DOHH2 (cell line): ENCODE data around the gene SOX12.

Experiments
- H3F3A ChIP-seq: fragments of 200-600 bp; sonication (generic), shearing (Covaris generic); 2 replicates; pipeline ENCODE4 v1.6.0; 2016; ENCODE audit warnings: antibody characterized with exemption, mild to moderate bottlenecking; ENCODE audit not compliant: control insufficient read depth, insufficient read depth
- H3K27ac ChIP-seq: fragments of 200-600 bp; sonication (generic); 2 replicates; pipeline ENCODE4 v1.5.1; 2014; ENCODE audit warnings: low read depth, mild to moderate bottlenecking, low read length, moderate library complexity
- H3K27me3 ChIP-seq: fragments of 200-600 bp; sonication (generic); 2 replicates; pipeline ENCODE4 v1.6.1; 2014; ENCODE audit warnings: mild to moderate bottlenecking, low read length, mixed read lengths; ENCODE audit not compliant: control insufficient read depth
- H3K36me3 ChIP-seq: fragments of 200-600 bp; sonication (generic); 2 replicates; pipeline ENCODE4 v1.6.1; 2014; ENCODE audit warnings: mild to moderate bottlenecking, low read length, moderate library complexity, mixed read lengths; ENCODE audit not compliant: control insufficient read depth
- H3K4me1 ChIP-seq: fragments of 200-600 bp; sonication (generic); 2 replicates; pipeline ENCODE4 v1.6.1; 2014; ENCODE audit warnings: mild to moderate bottlenecking, low read length, mixed read lengths; ENCODE audit not compliant: control insufficient read depth
- H3K4me2 ChIP-seq: fragments of 200-600 bp; sonication (generic); 2 replicates; pipeline ENCODE4 v1.6.0; 2014; ENCODE audit warnings: mild to moderate bottlenecking, low read length, moderate library complexity
- H3K4me3 ChIP-seq: fragments of 200-600 bp; sonication (generic); 2 replicates; pipeline ENCODE4 v1.5.1; 2014; ENCODE audit warnings: mild to moderate bottlenecking, low read length, mixed read lengths
- H3K79me2 ChIP-seq: fragments of 200-600 bp; sonication (generic); 2 replicates; pipeline ENCODE4 v1.6.1; 2014; ENCODE audit warnings: mild to moderate bottlenecking, low read length, mixed read lengths; ENCODE audit not compliant: control insufficient read depth
- H3K9me2 ChIP-seq: fragments of 200-600 bp; sonication (generic); replicated peaks from 2 replicates; pipeline ENCODE4 v1.6.1; 2014; ENCODE audit warnings: mild to moderate bottlenecking, low read length, mixed read lengths; ENCODE audit not compliant: control insufficient read depth
- H3K9me3 ChIP-seq: fragments of 200-600 bp; sonication (generic); 2 replicates; pipeline ENCODE4 v1.6.1; 2014; ENCODE audit warnings: antibody characterized with exemption, low read length, mixed read lengths; ENCODE audit not compliant: control insufficient read depth, insufficient read depth
- H4K20me1 ChIP-seq: fragments of 200-600 bp; sonication (generic); 2 replicates; pipeline ENCODE4 v1.6.0; 2014; ENCODE audit warnings: low read depth, mild to moderate bottlenecking, antibody characterized with exemption, low read length, moderate library complexity; ENCODE audit not compliant: control insufficient read depth, insufficient read depth
- CTCF ChIP-seq: fragments of 200-600 bp; sonication (generic); IDR thresholded peaks from one replicate; pipeline ENCODE4 v1.5.1; 2014; ENCODE audit warnings: antibody characterized with exemption, mild to moderate bottlenecking, low read depth, low read length; ENCODE audit not compliant: poor library complexity, severe bottlenecking
- EZH2phosphoT487 ChIP-seq: fragments of 200-600 bp; sonication (generic); IDR thresholded peaks from 2 replicates; pipeline ENCODE4 v1.6.1; 2017; ENCODE audit warnings: borderline replicate concordance, mild to moderate bottlenecking, antibody characterized with exemption, low read length, moderate library complexity, mixed read lengths

SOX12 gene

DNA sequence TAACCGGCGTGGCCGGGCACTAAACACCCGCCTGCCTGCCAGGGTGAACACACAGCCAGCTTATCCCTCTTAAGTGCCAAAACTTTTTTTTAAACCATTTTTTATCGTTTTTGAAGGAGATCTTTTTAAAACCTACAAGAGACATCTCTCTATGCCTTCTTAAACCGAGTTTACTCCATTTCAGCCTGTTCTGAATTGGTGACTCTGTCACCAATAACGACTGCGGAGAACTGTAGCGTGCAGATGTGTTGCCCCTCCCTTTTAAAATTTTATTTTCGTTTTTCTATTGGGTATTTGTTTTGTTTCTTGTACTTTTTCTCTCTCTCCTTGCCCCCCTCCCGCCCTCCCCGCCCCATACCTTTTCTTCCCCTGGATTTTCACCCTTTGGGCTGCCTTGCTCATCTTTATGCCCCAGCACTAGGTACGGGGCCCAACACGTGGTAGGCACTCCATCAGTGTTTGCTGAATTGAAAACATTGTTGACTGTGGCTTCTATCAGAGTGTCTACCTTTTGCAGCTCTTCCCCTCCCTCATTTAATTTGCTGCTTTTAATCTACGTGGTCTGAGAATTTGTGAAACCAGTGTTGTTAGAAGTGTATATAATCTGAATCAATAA is 26.5 kb upstream of the SOX12 start:
- H3K36me3 ChIP-seq: peaks cover 35% of the 10 kb centered on the region
- H3K27ac ChIP-seq: peak overlapping the region; percentile 58; the same call in 1 of the 2 replicates
- no peaks in the 10 kb centered on the region for H3K9me2 ChIP-seq
- peaks cover 41% of the 10 kb centered on the region for H3K4me1 ChIP-seq
- peaks cover 49% of the 10 kb centered on the region for H3K79me2 ChIP-seq
- no peaks in the 10 kb centered on the region for H3K9me3 ChIP-seq
- peaks cover 20% of the 10 kb centered on the region for H4K20me1 ChIP-seq
- H3K4me3 ChIP-seq: peak overlapping the region; percentile 100
- TF ChIP-seq CTCF (no peak), EZH2phosphoT487 (no peak)
- peak overlapping the region; percentile 98 for H3K4me2 ChIP-seq
- H3K27me3 ChIP-seq: no peaks in the 10 kb centered on the region
- peaks cover 36% of the 10 kb centered on the region for H3F3A ChIP-seq

DNA sequence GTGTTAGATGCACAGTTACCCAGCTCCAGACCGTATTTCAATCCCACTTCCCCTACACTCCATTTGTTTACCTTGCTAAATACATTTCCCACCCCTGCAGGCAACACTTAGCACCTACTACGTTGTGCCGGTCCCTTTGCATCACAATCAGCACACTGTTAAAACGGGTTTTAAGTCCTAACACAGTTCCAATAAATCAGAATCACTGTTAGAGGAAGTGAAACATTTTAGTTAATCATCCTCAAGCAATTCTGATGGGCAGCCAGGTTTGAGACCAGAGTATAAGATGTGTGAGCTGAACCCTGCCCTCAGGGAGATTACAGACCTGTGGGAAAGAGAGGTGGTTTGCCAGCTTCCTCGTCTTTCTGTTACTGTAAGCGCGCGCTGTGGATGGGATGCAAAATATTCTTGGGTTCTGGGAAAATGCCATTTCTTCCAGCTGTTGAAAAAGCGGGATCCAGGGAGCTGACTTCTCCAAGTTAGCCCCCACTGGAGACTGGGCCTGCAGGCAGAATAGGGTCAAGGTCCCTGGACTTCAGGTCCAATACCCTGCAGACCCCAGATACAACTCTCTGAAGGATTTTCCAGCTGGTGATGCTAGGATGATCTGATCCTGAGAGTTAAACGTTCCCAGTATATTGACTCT is 24.9 kb upstream of the SOX12 start:
- peaks cover 20% of the 10 kb centered on the region for H4K20me1 ChIP-seq
- H3K27me3 ChIP-seq: no peaks in the 10 kb centered on the region
- H3K9me3 ChIP-seq: no peaks in the 10 kb centered on the region
- peaks cover 41% of the 10 kb centered on the region for H3K4me1 ChIP-seq
- H3K4me3 ChIP-seq: peak overlapping the region; percentile 100
- no peak overlapping the region for H3K27ac ChIP-seq
- peaks cover 49% of the 10 kb centered on the region for H3K79me2 ChIP-seq
- peak overlapping the region; percentile 98 for H3K4me2 ChIP-seq
- no peaks in the 10 kb centered on the region for H3K9me2 ChIP-seq
- H3F3A ChIP-seq: peaks cover 32% of the 10 kb centered on the region
- no peak for TF ChIP-seq EZH2phosphoT487
- TF ChIP-seq CTCF: no peak
- H3K36me3 ChIP-seq: peaks cover 35% of the 10 kb centered on the region

DNA sequence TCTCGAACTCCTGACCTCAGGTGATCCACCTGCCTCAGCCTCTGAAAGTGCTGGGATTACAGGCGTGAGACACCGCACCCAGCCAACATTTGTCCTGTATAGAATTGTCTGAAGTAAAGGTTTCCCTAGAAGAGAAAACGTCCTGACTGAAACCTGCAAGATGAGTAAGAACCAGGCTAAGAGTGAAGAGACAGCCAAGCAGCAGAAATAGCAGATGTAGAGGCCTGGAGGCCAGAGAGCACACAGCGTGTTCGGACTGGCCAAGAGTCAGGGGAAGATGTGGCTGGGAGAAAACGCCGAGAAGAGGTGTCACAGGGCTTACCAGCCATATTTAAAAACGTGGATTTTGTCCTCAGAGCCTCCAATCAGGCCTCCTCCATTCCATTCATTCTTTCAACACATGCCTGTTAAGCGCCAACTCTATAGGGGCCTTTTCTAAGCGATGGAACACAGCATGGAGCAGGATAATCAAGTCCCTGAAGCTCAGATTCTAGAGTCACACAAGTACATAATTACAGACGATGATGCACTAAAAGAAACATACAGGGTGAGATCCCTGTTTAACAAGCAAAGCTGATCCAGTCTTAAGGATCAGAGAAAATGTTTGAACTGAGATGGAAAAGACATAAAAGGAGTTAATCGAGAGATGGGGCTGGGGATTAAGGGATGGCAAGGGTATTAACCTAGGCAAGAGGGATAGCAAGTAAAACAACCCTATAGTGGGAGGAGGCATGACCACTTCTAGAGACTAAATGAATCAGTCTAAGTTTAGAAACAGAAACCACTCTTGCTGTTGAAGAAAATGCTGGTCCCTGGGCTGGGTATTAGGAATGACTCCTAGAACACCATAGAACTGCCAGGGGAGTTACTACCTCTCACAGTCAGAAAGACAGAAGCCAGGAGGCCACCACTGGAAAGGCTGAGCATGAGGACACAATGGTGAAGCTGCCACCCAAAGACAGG is 23.2 kb upstream of the SOX12 start:
- TF ChIP-seq EZH2phosphoT487 (no peak), CTCF (no peak)
- H3K9me3 ChIP-seq: no peaks in the 10 kb centered on the region
- no peak overlapping the region for H3K4me2 ChIP-seq
- peaks cover 27% of the 10 kb centered on the region for H3F3A ChIP-seq
- H4K20me1 ChIP-seq: peaks cover 20% of the 10 kb centered on the region
- no peak overlapping the region for H3K27ac ChIP-seq
- H3K4me3 ChIP-seq: no peak overlapping the region
- peaks cover 35% of the 10 kb centered on the region for H3K36me3 ChIP-seq
- no peaks in the 10 kb centered on the region for H3K27me3 ChIP-seq
- H3K9me2 ChIP-seq: no peaks in the 10 kb centered on the region
- H3K79me2 ChIP-seq: peaks cover 40% of the 10 kb centered on the region
- H3K4me1 ChIP-seq: peaks cover 33% of the 10 kb centered on the region
